ENCODE data around the gene CBFA2T2. TPM values are rescaled to one million over a fixed set of nuclear protein-coding genes. Genes with fewer than 3 reads are reported as not detected.
A peak's percentile ranks its signal among the peaks of the same experiment; 100 is the strongest.
"Not testable (repeated sequence)": the region's sequence is repeated elsewhere in the genome, so short reads cannot be mapped to it uniquely, and the experiment has no call there.

The CBFA2T2 gene
- total RNA-seq, 2 experiments from 2014 or later = 27.7 to 28.4 TPM

- peaks cover 1% of the 10 kb centered on the region for H3K36me3 Mint-ChIP-seq
- H3K4me3 Mint-ChIP-seq = no peak overlapping the region
- H3K27me3 Mint-ChIP-seq = no peaks in the 10 kb centered on the region
- POLR2A ChIA-PET = no interaction called here
- no peak for DNase-seq
- no peaks in the 10 kb centered on the region for H3K9me3 Mint-ChIP-seq
- H3K4me1 Mint-ChIP-seq = peaks cover 16% of the 10 kb centered on the region
- no peak for ATAC-seq (ENCODE audit: low read depth)
- H3K27ac Mint-ChIP-seq = no peak overlapping the region
Measured at GRCh38 chr20:33531047-33531877, 41.4 kb downstream of the CBFA2T2 start.

- Mint-ChIP-seq H3K36me3 (peaks cover 4% of the 10 kb centered on the region), H3K27me3 (no peaks in the 10 kb centered on the region), H3K4me3 (no peak overlapping the region), H3K27ac (no peak overlapping the region), H3K9me3 (no peaks in the 10 kb centered on the region), H3K4me1 (peaks cover 12% of the 10 kb centered on the region)
- ATAC-seq (ENCODE audit: low read depth) = no peak
- POLR2A ChIA-PET = no interaction called here
- DNase-seq = no peak
Measured at GRCh38 chr20:33531885-33532284, 42.0 kb downstream of the CBFA2T2 start.

- peaks cover 11% of the 10 kb centered on the region for H3K4me1 Mint-ChIP-seq
- ATAC-seq (ENCODE audit: low read depth) = no peak
- no peaks in the 10 kb centered on the region for H3K9me3 Mint-ChIP-seq
- POLR2A ChIA-PET = interaction anchor here (0.6 kb wide), 1 partner anchor 51 kb away, joined by 3 read pairs; no protein-coding TSS in a partner anchor
- no peak overlapping the region for H3K27ac Mint-ChIP-seq
- H3K4me3 Mint-ChIP-seq = no peak overlapping the region
- DNase-seq = no peak
- no peaks in the 10 kb centered on the region for H3K27me3 Mint-ChIP-seq
- H3K36me3 Mint-ChIP-seq = peaks cover 11% of the 10 kb centered on the region
Measured at GRCh38 chr20:33532753-33533459, 43.0 kb downstream of the CBFA2T2 start.

- H3K4me3 Mint-ChIP-seq; ATAC-seq (ENCODE audit: low read depth); DNase-seq; H3K27ac Mint-ChIP-seq; H3K27me3 Mint-ChIP-seq; POLR2A ChIA-PET; H3K9me3 Mint-ChIP-seq: not testable (repeated sequence)
- Mint-ChIP-seq H3K4me1 (peaks cover 15% of the 10 kb centered on the region), H3K36me3 (peaks cover 16% of the 10 kb centered on the region)
Measured at GRCh38 chr20:33535717-33536116, 45.8 kb downstream of the CBFA2T2 start.

- Mint-ChIP-seq H3K4me3 (no peak overlapping the region), H3K36me3 (peaks cover 16% of the 10 kb centered on the region), H3K27ac (no peak overlapping the region), H3K27me3 (no peaks in the 10 kb centered on the region), H3K9me3 (no peaks in the 10 kb centered on the region), H3K4me1 (peaks cover 6% of the 10 kb centered on the region)
- POLR2A ChIA-PET = interaction anchor here (0.6 kb wide), 1 partner anchor 55 kb away, joined by 3 read pairs; no protein-coding TSS in a partner anchor
- no peak for DNase-seq
- no peak for ATAC-seq (ENCODE audit: low read depth)
Measured at GRCh38 chr20:33537608-33538007, 47.7 kb downstream of the CBFA2T2 start.

- Mint-ChIP-seq H3K9me3 (no peaks in the 10 kb centered on the region), H3K4me3 (no peak overlapping the region), H3K4me1 (peaks cover 6% of the 10 kb centered on the region), H3K27me3 (no peaks in the 10 kb centered on the region), H3K27ac (no peak overlapping the region), H3K36me3 (peaks cover 16% of the 10 kb centered on the region)
- DNase-seq = no peak
- POLR2A ChIA-PET = no interaction called here
- no peak for ATAC-seq (ENCODE audit: low read depth)
Measured at GRCh38 chr20:33539129-33539528, 49.2 kb downstream of the CBFA2T2 start.

- Mint-ChIP-seq H3K27ac (no peak overlapping the region), H3K36me3 (peaks cover 16% of the 10 kb centered on the region), H3K4me1 (peaks cover 6% of the 10 kb centered on the region), H3K27me3 (no peaks in the 10 kb centered on the region), H3K4me3 (no peak overlapping the region), H3K9me3 (no peaks in the 10 kb centered on the region)
- DNase-seq (no peak), ATAC-seq (ENCODE audit: low read depth) (no peak)
- POLR2A ChIA-PET = no interaction called here
Measured at GRCh38 chr20:33540427-33540826, 50.5 kb downstream of the CBFA2T2 start.

- no peak for ATAC-seq (ENCODE audit: low read depth)
- DNase-seq = no peak
- Mint-ChIP-seq H3K4me3 (no peak overlapping the region), H3K9me3 (no peaks in the 10 kb centered on the region), H3K4me1 (peaks cover 6% of the 10 kb centered on the region), H3K27me3 (no peaks in the 10 kb centered on the region), H3K27ac (no peak overlapping the region), H3K36me3 (peaks cover 16% of the 10 kb centered on the region)
- POLR2A ChIA-PET = no interaction called here
Measured at GRCh38 chr20:33541074-33541473, 51.2 kb downstream of the CBFA2T2 start.

GRCh38 chr20:33541797-33542196, 51.9 kb downstream of the CBFA2T2 start:
- H3K4me1 Mint-ChIP-seq = peaks cover 6% of the 10 kb centered on the region
- H3K36me3 Mint-ChIP-seq = peaks cover 14% of the 10 kb centered on the region
- H3K27me3 Mint-ChIP-seq = no peaks in the 10 kb centered on the region
- ATAC-seq (ENCODE audit: low read depth) = no peak
- POLR2A ChIA-PET = no interaction called here
- no peak overlapping the region for H3K4me3 Mint-ChIP-seq
- no peaks in the 10 kb centered on the region for H3K9me3 Mint-ChIP-seq
- no peak for DNase-seq
- no peak overlapping the region for H3K27ac Mint-ChIP-seq

GRCh38 chr20:33545763-33546162, 55.9 kb downstream of the CBFA2T2 start:
- POLR2A ChIA-PET = interaction anchor here (0.5 kb wide), 2 partner anchors 8 to 13 kb away, joined by 3 to 6 read pairs; no protein-coding TSS in a partner anchor
- H3K27ac Mint-ChIP-seq = no peak overlapping the region
- peaks cover 1% of the 10 kb centered on the region for H3K4me1 Mint-ChIP-seq
- DNase-seq (no peak), ATAC-seq (ENCODE audit: low read depth) (no peak)
- H3K4me3 Mint-ChIP-seq = no peak overlapping the region
- H3K27me3 Mint-ChIP-seq = no peaks in the 10 kb centered on the region
- H3K9me3 Mint-ChIP-seq = no peaks in the 10 kb centered on the region
- H3K36me3 Mint-ChIP-seq = peaks cover under 1% of the 10 kb centered on the region

GRCh38 chr20:33549229-33549999, 59.5 kb downstream of the CBFA2T2 start:
- Mint-ChIP-seq H3K4me1 (peaks cover 6% of the 10 kb centered on the region), H3K27me3 (no peaks in the 10 kb centered on the region)

GRCh38 chr20:33551778-33552177, 61.9 kb downstream of the CBFA2T2 start:
- Mint-ChIP-seq H3K27me3 (no peaks in the 10 kb centered on the region), H3K4me1 (peaks cover 14% of the 10 kb centered on the region), H3K36me3 (peaks cover 8% of the 10 kb centered on the region), H3K27ac (no peak overlapping the region), H3K9me3 (no peaks in the 10 kb centered on the region), H3K4me3 (no peak overlapping the region)
- no peak for ATAC-seq (ENCODE audit: low read depth)
- POLR2A ChIA-PET = interaction anchor here (0.6 to 0.7 kb wide), 2 partner anchors 103 to 113 kb away, joined by 3 to 5 read pairs; no protein-coding TSS in a partner anchor
- DNase-seq = no peak

More at GRCh38 chr20:33549229-33549999, 59.5 kb downstream of the CBFA2T2 start:
- no peak for ATAC-seq (ENCODE audit: low read depth)
- Mint-ChIP-seq H3K27ac (no peak overlapping the region), H3K36me3 (peaks cover 5% of the 10 kb centered on the region), H3K4me3 (no peak overlapping the region), H3K9me3 (no peaks in the 10 kb centered on the region)
- POLR2A ChIA-PET = interaction anchor here (1.1 kb wide), 1 partner anchor 60 kb away, joined by 3 read pairs; the partner anchor contains the start of gene CBFA2T2
- no peak for DNase-seq

- H3K27ac Mint-ChIP-seq = peak overlapping the region; percentile 10
- no peak for DNase-seq
- H3K27me3 Mint-ChIP-seq = no peaks in the 10 kb centered on the region
- no peak overlapping the region for H3K4me3 Mint-ChIP-seq
- peaks cover 13% of the 10 kb centered on the region for H3K36me3 Mint-ChIP-seq
- no peak for ATAC-seq (ENCODE audit: low read depth)
- H3K9me3 Mint-ChIP-seq = no peaks in the 10 kb centered on the region
- peaks cover 16% of the 10 kb centered on the region for H3K4me1 Mint-ChIP-seq
- POLR2A ChIA-PET = interaction anchor here (0.6 to 0.7 kb wide), 2 partner anchors 104 to 112 kb away, joined by 3 to 5 read pairs; no protein-coding TSS in a partner anchor
Measured at GRCh38 chr20:33552519-33552918, 62.6 kb downstream of the CBFA2T2 start.
